ENCODE measurements around the gene BGLAP. TPM values are rescaled to one million over a fixed set of nuclear protein-coding genes. Genes with fewer than 3 reads are reported as not detected.

BGLAP gene
- total RNA-seq, 5 donors from 2014 or later (not counting 1 experiment from before 2014, with no cell fraction given): 1.8 to 7.1 (median 5.2) TPM

DNA sequence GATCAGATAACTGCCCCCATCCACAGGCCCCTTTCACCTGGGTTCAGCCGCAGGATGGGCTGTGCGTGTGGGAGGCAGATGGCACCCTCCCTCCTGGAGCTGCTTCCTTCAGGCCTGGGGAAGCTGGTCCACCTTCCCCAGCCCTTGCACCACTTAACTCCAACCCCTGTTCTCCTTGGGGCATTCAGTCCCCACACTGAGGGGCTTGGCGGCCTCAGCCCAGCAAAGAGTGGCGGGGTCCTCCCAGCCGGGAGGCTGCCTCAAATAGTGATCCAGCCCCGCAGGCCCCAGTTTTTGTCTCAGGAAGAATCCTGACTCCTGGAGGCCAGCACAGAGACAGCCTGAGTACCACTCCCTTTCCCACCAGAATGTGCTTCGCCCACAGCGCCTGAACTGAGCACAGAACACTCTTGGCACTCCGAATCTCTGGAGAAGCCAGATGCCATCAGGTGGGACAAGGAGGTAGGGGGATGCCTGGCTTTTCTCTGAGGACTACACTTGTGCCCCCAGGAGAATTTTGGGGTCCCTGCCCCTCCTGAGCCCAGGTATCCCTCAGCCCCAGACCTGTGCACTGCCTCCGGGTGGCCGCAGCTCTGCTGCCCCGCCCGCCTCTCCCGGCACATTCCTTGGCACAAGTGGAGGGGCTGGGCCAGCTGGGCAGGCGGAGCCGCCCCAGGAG is 4.9 kb downstream of the BGLAP start:
- H3K36me3 Mint-ChIP-seq: peaks cover 5% of the 10 kb centered on the region
- H3K27me3 Mint-ChIP-seq: no peaks in the 10 kb centered on the region
- WGBS (ENCODE audit: insufficient coverage): 94% methylated on average over 13 of the region's 16 CpGs
- H3K4me3 Mint-ChIP-seq: peak overlapping the region in 1 of 3 donors; percentile 6
- POLR2A ChIA-PET: no interaction called here
- DNase-seq (no peak), ATAC-seq (replicated peaks in 1 of 4) (no peak)
- no peak overlapping the region for H3K4me3 ChIP-seq (ENCODE audit: control insufficient read depth in 1 of 2, extremely low read depth in 1 of 2, low read length in 1 of 2)
- H3K36me3 ChIP-seq (ENCODE audit: control insufficient read depth in 2 of 2, extremely low read depth in 1 of 2, insufficient read depth in 1 of 2, low read length in 1 of 2): peaks cover 4 to 20% of the 10 kb centered on the region in 2 donors
- no peak overlapping the region for H3K27ac ChIP-seq (ENCODE audit: low read length)
- peaks cover 0 to 6% of the 10 kb centered on the region in 2 experiments for H3K27me3 ChIP-seq (replicated peaks in 1 of 2; ENCODE audit: control insufficient read depth in 2 of 2, extremely low read depth in 1 of 2, insufficient read depth in 2 of 2, low read length in 1 of 2)
- no peaks in the 10 kb centered on the region for H3K9me3 Mint-ChIP-seq
- peaks cover 4 to 27% of the 10 kb centered on the region in 2 experiments for H3K4me1 ChIP-seq (ENCODE audit: control insufficient read depth in 1 of 2, extremely low read depth in 1 of 2, insufficient read depth in 2 of 2, low read length in 2 of 2)
- CTCF ChIA-PET: no interaction called here
- no peaks in the 10 kb centered on the region for H3K9me3 ChIP-seq
- no peak overlapping the region for H3K27ac Mint-ChIP-seq
- H3K4me1 Mint-ChIP-seq: peaks cover 13 to 33% (median 16%) of the 10 kb centered on the region in 3 donors

DNA sequence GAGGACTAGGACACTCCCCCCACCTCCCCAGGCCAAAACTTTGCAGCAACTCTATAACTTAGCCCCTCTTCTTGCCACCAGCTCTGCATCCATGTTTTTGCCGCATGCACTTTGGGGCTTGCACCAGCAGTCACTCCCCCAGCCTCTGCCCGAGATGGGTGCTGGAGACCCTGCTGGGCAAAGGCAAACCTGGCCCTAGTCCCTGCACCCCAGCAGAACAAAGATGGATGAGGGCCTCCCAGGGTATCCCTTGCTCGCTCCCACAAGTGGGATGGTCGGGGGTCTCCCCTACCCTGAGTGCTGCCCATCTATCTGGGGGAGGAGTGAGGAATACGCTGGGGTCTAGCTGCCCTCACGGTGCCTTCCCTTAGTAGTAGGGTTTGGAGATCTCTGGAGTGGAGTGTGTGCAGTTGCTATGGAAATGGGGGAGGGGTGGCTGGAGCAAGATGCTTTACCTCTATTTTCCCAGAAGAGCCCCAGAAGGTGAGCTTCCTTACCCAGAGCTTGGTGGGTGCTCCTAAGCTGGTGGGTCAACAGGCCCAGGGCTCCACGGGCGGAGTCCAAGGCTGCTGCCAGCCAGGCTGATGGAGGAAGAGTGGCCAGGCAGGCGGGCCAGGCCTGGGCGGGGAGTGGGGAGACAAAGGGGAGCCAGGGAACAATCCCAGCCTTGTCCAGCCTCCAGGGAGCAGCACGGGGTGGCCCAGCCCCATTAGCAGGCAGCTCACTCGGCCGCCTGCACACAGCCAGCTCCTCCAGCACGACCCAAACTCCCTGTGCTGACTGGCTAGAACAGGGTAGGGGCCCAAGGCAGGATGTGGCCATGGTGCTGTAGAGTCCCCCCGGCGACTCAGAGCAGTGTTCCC is 5.7 kb downstream of the BGLAP start, which contains the start of gene PAQR6:
Gene PAQR6 (minus strand): TSS at position 597 of the 863 bp plus-strand sequence. CDS start 1,325 bp downstream, outside the sequence.
- H3K4me3 ChIP-seq (ENCODE audit: control insufficient read depth in 1 of 2, extremely low read depth in 1 of 2, low read length in 1 of 2): no peak within 1 kb of the TSS
- H3K9me3 Mint-ChIP-seq: no peaks in the 10 kb centered on the region
- peaks cover 8% of the 10 kb centered on the region for H3K36me3 Mint-ChIP-seq
- no peaks in the 10 kb centered on the region for H3K9me3 ChIP-seq
- ATAC-seq (replicated peaks in 1 of 4) (no peak), DNase-seq (no peak)
- peak within 1 kb of the TSS in 1 of 2 donors; percentile 31 for H3K27ac Mint-ChIP-seq
- H3K4me1 Mint-ChIP-seq: peaks cover 13 to 40% (median 16%) of the 10 kb centered on the region in 3 donors
- H3K27me3 ChIP-seq (replicated peaks in 1 of 2; ENCODE audit: control insufficient read depth in 2 of 2, extremely low read depth in 1 of 2, insufficient read depth in 2 of 2, low read length in 1 of 2): peaks cover 0 to 6% of the 10 kb centered on the region in 2 experiments
- 89% methylated on average over 9 of the region's 16 CpGs for WGBS (ENCODE audit: insufficient coverage)
- H3K27ac ChIP-seq (ENCODE audit: low read length): no peak within 1 kb of the TSS
- H3K36me3 ChIP-seq (ENCODE audit: control insufficient read depth in 2 of 2, extremely low read depth in 1 of 2, insufficient read depth in 1 of 2, low read length in 1 of 2): peaks cover 10 to 27% of the 10 kb centered on the region in 2 donors
- H3K4me1 ChIP-seq (ENCODE audit: control insufficient read depth in 1 of 2, extremely low read depth in 1 of 2, insufficient read depth in 2 of 2, low read length in 2 of 2): peaks cover 4 to 31% of the 10 kb centered on the region in 2 experiments
- peak within 1 kb of the TSS in 1 of 3 donors; percentile 6 for H3K4me3 Mint-ChIP-seq
- POLR2A ChIA-PET: no interaction called here
- no peaks in the 10 kb centered on the region for H3K27me3 Mint-ChIP-seq
- CTCF ChIA-PET: no interaction called here

DNA sequence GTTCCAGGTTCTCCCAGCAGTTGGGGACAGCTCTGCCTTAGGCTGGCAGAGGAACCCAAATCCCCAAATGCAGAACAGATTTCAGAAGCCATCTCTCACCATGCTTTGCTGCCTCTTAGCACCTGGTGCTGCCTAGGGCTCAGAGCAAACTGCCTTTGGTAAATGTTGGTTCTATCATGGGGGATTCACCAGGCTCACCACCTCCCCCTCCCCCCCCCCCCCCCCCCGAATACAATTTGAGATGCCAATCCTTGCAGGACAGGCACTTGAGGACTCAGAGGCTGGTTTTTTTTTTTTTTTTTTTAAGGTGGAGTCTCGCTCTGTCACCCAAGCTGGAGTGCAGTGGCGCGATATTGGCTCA is 6.3 kb downstream of the BGLAP start:
- Mint-ChIP-seq H3K4me3 (no peak overlapping the region), H3K36me3 (peaks cover 14% of the 10 kb centered on the region), H3K27me3 (no peaks in the 10 kb centered on the region), H3K9me3 (no peaks in the 10 kb centered on the region), H3K27ac (no peak overlapping the region), H3K4me1 (peaks cover 13 to 43% (median 16%) of the 10 kb centered on the region in 3 donors)
- CTCF ChIA-PET: no interaction called here
- DNase-seq (no peak), ATAC-seq (replicated peaks in 1 of 4) (no peak)
- H3K4me1 ChIP-seq (ENCODE audit: control insufficient read depth in 1 of 2, extremely low read depth in 1 of 2, insufficient read depth in 2 of 2, low read length in 2 of 2): peaks cover 4 to 31% of the 10 kb centered on the region in 2 experiments
- H3K9me3 ChIP-seq: no peaks in the 10 kb centered on the region
- POLR2A ChIA-PET: no interaction called here
- no peak overlapping the region for H3K27ac ChIP-seq (ENCODE audit: low read length)
- no peak overlapping the region for H3K4me3 ChIP-seq (ENCODE audit: control insufficient read depth in 1 of 2, extremely low read depth in 1 of 2, low read length in 1 of 2)
- H3K27me3 ChIP-seq (replicated peaks in 1 of 2; ENCODE audit: control insufficient read depth in 2 of 2, extremely low read depth in 1 of 2, insufficient read depth in 2 of 2, low read length in 1 of 2): peaks cover 0 to 6% of the 10 kb centered on the region in 2 experiments
- peaks cover 13 to 33% of the 10 kb centered on the region in 2 donors for H3K36me3 ChIP-seq (ENCODE audit: control insufficient read depth in 2 of 2, extremely low read depth in 1 of 2, insufficient read depth in 1 of 2, low read length in 1 of 2)
- no CpG with 5 or more reads among the region's 4 CpGs for WGBS (ENCODE audit: insufficient coverage)

DNA sequence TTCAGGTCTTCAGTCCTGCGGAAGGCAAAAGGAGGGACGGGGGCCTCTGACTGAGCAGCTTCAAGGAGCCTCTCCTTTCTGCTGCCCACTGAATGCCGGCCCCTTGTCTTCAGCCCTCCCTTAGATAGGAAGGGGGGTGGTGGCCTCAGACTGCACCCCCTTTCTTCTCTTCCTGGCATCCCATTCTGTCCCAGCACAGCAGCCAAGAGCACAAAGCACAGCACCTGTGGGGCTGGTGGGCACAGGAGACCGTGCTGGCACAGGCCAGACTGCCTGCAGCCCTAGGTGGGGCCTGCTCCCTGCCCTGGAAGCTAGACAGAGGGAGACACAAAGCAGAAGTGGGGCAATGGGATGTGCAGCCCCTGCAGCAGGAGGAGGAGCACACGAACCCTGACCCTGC is 7.6 kb downstream of the BGLAP start:
- CTCF ChIA-PET: no interaction called here
- Mint-ChIP-seq H3K9me3 (no peaks in the 10 kb centered on the region), H3K4me1 (peaks cover 10 to 40% (median 12%) of the 10 kb centered on the region in 3 donors), H3K36me3 (peaks cover 23% of the 10 kb centered on the region), H3K27me3 (no peaks in the 10 kb centered on the region), H3K4me3 (no peak overlapping the region), H3K27ac (peak overlapping the region in 1 of 2 donors; percentile 36)
- Histone ChIP-seq H3K27ac (ENCODE audit: low read length) (no peak overlapping the region), H3K4me1 (ENCODE audit: control insufficient read depth in 1 of 2, extremely low read depth in 1 of 2, insufficient read depth in 2 of 2, low read length in 2 of 2) (peaks cover 4 to 30% of the 10 kb centered on the region in 2 experiments), H3K4me3 (ENCODE audit: control insufficient read depth in 1 of 2, extremely low read depth in 1 of 2, low read length in 1 of 2) (no peak overlapping the region), H3K27me3 (replicated peaks in 1 of 2; ENCODE audit: control insufficient read depth in 2 of 2, extremely low read depth in 1 of 2, insufficient read depth in 2 of 2, low read length in 1 of 2) (peaks cover 0 to 6% of the 10 kb centered on the region in 2 experiments), H3K36me3 (ENCODE audit: control insufficient read depth in 2 of 2, extremely low read depth in 1 of 2, insufficient read depth in 1 of 2, low read length in 1 of 2) (peaks cover 18 to 43% of the 10 kb centered on the region in 2 donors), H3K9me3 (no peaks in the 10 kb centered on the region)
- 92% methylated on average over 2 of the region's 5 CpGs for WGBS (ENCODE audit: insufficient coverage)
- ATAC-seq (replicated peaks in 1 of 4) (no peak), DNase-seq (no peak)
- POLR2A ChIA-PET: interaction anchor here in 1 of 2 donors (0.5 kb wide), 1 partner anchor 16 kb away, joined by 4 read pairs; no protein-coding TSS in a partner anchor

DNA sequence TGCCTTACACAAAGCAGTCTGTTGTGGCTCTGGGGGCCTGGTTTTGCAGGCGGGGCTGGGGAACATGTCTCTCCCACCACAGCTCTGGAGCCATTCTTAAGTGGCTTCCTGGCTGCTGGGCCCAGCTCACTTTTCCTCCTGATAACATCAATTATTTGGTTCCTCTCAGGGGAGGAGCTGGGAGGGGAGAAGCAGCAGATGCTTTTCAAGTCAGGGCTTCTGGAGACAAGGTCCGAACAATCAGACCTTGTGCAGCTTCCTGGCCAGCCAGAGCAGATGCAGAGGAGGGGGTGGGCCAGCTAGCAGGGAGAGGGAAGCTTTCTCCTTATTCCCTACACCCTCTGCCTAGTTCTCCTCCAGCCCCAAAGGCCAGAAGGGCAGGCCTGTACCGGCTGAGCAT is 9.5 kb downstream of the BGLAP start:
- no peak overlapping the region for H3K4me3 Mint-ChIP-seq
- Histone ChIP-seq H3K4me3 (ENCODE audit: control insufficient read depth in 1 of 2, extremely low read depth in 1 of 2, low read length in 1 of 2) (no peak overlapping the region), H3K27me3 (replicated peaks in 1 of 2; ENCODE audit: control insufficient read depth in 2 of 2, extremely low read depth in 1 of 2, insufficient read depth in 2 of 2, low read length in 1 of 2) (no peaks in the 10 kb centered on the region), H3K27ac (ENCODE audit: low read length) (peak overlapping the region; percentile 18), H3K36me3 (ENCODE audit: control insufficient read depth in 2 of 2, extremely low read depth in 1 of 2, insufficient read depth in 1 of 2, low read length in 1 of 2) (peaks cover 22 to 55% of the 10 kb centered on the region in 2 donors), H3K9me3 (no peaks in the 10 kb centered on the region), H3K4me1 (ENCODE audit: control insufficient read depth in 1 of 2, extremely low read depth in 1 of 2, insufficient read depth in 2 of 2, low read length in 2 of 2) (peaks cover 0 to 12% of the 10 kb centered on the region in 2 experiments)
- no peaks in the 10 kb centered on the region for H3K27me3 Mint-ChIP-seq
- WGBS (ENCODE audit: insufficient coverage): no CpG with 5 or more reads among the region's 3 CpGs
- no peaks in the 10 kb centered on the region for H3K9me3 Mint-ChIP-seq
- peak overlapping the region in 1 of 2 donors; percentile 48 for H3K27ac Mint-ChIP-seq
- ChIA-PET CTCF (no interaction called here), POLR2A (no interaction called here)
- no peak for DNase-seq
- peak in 2 of 4 experiments; percentile 7 to 17 for ATAC-seq (replicated peaks in 1 of 4)
- H3K36me3 Mint-ChIP-seq: peaks cover 30% of the 10 kb centered on the region
- H3K4me1 Mint-ChIP-seq: peaks cover 0 to 25% (median 0%) of the 10 kb centered on the region in 3 donors

DNA sequence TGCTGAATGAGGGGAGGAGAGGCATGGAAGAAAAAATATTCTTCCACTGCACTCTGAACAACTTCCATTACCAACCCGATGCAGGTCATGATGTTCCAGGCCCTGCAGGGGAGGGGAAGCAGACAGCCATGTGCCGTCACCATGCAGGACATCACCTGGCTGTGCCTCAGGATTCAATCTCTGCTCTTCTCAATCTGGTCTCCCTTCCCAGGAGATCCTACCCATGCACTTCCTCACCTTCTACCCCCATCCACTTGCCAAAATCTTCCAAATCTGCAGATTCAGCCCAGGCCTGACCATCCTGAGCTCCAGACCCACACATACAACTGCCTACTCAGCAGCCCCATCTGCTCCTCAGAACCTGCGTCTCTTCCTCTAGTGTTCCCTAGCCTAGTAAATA is 11.7 kb downstream of the BGLAP start:
- Mint-ChIP-seq H3K27ac (peak overlapping the region in 1 of 2 donors; percentile 68), H3K27me3 (no peaks in the 10 kb centered on the region), H3K4me3 (no peak overlapping the region), H3K36me3 (peaks cover 44% of the 10 kb centered on the region), H3K9me3 (no peaks in the 10 kb centered on the region), H3K4me1 (peaks cover 0 to 26% (median 2%) of the 10 kb centered on the region in 3 donors)
- Histone ChIP-seq H3K27me3 (replicated peaks in 1 of 2; ENCODE audit: control insufficient read depth in 2 of 2, extremely low read depth in 1 of 2, insufficient read depth in 2 of 2, low read length in 1 of 2) (no peaks in the 10 kb centered on the region), H3K27ac (ENCODE audit: low read length) (no peak overlapping the region), H3K9me3 (no peaks in the 10 kb centered on the region), H3K36me3 (ENCODE audit: control insufficient read depth in 2 of 2, extremely low read depth in 1 of 2, insufficient read depth in 1 of 2, low read length in 1 of 2) (peaks cover 29 to 71% of the 10 kb centered on the region in 2 donors), H3K4me3 (ENCODE audit: control insufficient read depth in 1 of 2, extremely low read depth in 1 of 2, low read length in 1 of 2) (no peak overlapping the region), H3K4me1 (ENCODE audit: control insufficient read depth in 1 of 2, extremely low read depth in 1 of 2, insufficient read depth in 2 of 2, low read length in 2 of 2) (peaks cover 0 to 10% of the 10 kb centered on the region in 2 experiments)
- ChIA-PET POLR2A (no interaction called here), CTCF (interaction anchor here in 1 of 2 donors (0.6 kb wide), 1 partner anchor 371 kb away, joined by 3 read pairs; no protein-coding TSS in a partner anchor)
- DNase-seq (no peak), ATAC-seq (replicated peaks in 1 of 4) (no peak)
- WGBS (ENCODE audit: insufficient coverage): 88% methylated on average over 3 of the region's 3 CpGs

All from T-cell (primary cell).